Measurements from ENCODE around the gene RTN4IP1.
"Not testable (repeated sequence)": the region's sequence is repeated elsewhere in the genome, so short reads cannot be mapped to it uniquely, and the experiment has no call there.

RTN4IP1 gene

DNA sequence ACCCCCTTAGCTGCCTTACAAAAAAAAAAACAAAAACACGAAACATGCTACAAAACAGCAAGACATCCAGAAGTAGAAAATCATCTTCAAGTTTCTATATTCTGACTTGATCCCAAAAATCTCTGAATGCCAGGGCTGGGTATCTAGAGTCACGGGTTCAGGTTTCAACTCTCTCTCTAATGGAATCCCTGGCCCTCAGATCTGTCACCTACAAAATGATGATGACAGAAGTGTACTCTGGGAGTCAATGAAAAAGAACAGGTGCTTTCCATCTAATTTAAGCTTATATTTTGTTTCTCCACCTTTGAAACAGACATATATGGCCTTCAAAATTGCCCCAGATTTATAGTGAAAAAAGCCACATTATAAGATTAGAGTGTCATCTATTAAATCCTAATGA, 18.3 kb downstream of the RTN4IP1 start:
- TF ChIP-seq, protein P1, sequence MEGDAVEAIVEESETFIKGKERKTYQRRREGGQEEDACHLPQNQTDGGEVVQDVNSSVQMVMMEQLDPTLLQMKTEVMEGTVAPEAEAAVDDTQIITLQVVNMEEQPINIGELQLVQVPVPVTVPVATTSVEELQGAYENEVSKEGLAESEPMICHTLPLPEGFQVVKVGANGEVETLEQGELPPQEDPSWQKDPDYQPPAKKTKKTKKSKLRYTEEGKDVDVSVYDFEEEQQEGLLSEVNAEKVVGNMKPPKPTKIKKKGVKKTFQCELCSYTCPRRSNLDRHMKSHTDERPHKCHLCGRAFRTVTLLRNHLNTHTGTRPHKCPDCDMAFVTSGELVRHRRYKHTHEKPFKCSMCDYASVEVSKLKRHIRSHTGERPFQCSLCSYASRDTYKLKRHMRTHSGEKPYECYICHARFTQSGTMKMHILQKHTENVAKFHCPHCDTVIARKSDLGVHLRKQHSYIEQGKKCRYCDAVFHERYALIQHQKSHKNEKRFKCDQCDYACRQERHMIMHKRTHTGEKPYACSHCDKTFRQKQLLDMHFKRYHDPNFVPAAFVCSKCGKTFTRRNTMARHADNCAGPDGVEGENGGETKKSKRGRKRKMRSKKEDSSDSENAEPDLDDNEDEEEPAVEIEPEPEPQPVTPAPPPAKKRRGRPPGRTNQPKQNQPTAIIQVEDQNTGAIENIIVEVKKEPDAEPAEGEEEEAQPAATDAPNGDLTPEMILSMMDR (IDR thresholded peaks at IDR 0.05; ENCODE audit: extremely low read depth, missing control alignments) = no peak
- no peak for DNase-seq (ENCODE audit: low spot score)

DNA sequence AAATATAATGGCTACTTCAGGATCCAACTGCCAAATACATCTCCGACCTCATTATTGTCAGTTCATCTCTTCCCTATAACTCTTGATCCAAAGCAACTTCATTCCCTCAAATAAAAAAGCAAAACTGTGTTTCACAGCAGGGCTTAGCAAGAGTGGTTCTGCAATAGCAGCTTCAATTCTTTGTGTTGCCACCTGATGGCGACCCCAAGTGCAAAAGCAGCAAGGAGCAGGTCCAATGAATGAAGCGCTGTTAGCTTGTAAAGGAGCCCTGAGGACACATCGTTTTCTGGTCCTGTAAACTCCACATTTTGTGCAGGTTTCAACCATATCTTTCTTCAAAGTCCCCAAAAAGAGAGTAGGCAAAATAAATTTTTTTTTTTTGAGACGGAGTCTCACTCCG, 19.6 kb downstream of the RTN4IP1 start:
- TF ChIP-seq, protein P1 (IDR thresholded peaks at IDR 0.05; ENCODE audit: extremely low read depth, missing control alignments) = no peak
- no peak for DNase-seq (ENCODE audit: low spot score)

DNA sequence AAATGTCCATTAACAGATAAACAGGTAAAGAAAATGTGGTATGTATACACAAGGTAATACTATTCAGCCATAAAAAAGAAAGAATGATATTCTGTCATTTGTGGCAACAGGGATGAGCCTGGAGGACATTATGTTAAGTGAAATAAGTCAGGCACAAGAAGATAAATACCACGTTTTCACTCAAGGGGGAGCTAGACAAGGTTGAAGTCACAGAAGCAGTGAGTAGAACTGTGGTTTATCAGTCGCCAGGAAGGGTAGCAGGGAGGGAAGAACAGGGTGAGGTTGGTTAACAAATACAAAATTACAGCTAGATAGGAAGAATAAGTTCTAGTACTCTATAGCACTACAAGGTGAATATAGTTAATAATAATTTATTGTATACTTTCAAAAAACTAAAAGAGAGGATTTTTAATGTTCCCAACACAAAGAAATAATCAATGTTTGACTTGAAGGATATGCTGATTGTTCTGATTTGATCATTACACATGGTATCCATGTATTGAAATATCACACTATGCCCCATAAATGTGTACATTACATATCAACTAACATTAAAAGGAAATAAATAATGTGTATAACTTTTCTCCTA, 21.1 kb downstream of the RTN4IP1 start:
- DNase-seq (ENCODE audit: low spot score) = peak; percentile 45
- TF ChIP-seq, protein P1 (IDR thresholded peaks at IDR 0.05; ENCODE audit: extremely low read depth, missing control alignments) = peak; percentile 65

DNA sequence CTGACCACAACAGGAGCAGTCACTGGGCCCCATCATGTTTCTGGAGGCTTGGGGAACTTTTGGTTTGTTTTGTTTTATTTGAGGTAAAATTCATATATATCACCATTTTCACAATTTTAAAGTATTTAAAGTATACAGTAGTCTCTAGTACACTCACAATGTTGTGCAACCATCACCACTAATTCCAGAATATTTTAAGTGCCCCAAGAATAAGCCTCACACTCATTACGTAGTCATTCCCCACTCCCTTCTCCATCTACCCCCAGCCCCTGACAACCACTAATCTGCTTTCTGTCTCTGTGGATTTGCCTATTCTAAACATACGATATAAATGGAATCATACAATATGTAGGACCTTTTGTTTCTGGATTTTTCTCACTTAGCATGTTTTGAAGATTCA, 29.0 kb downstream of the RTN4IP1 start:
- TF ChIP-seq, protein P1 (IDR thresholded peaks at IDR 0.05; ENCODE audit: extremely low read depth, missing control alignments) = no peak
- DNase-seq (ENCODE audit: low spot score) = no peak

DNA sequence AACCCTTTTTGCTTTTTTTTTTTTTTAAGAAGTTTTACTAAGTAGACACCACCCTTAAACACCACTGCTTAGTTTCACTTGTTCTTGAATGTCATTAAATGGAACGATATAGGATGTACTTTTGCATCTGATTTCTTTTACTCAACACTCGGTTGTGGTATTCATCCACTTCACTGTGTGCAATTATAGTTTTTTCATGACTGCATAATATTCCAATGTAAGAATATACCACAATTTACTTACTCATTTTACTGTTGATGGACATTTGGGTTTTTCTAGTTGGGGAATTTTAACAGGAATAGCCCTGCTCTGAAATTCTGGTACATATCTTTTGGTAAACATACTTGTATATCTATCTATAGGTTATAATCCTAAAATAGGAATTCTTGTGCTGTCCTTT, 29.9 kb downstream of the RTN4IP1 start:
- TF ChIP-seq, protein P1 (IDR thresholded peaks at IDR 0.05; ENCODE audit: extremely low read depth, missing control alignments) = no peak
- DNase-seq (ENCODE audit: low spot score) = no peak

DNA sequence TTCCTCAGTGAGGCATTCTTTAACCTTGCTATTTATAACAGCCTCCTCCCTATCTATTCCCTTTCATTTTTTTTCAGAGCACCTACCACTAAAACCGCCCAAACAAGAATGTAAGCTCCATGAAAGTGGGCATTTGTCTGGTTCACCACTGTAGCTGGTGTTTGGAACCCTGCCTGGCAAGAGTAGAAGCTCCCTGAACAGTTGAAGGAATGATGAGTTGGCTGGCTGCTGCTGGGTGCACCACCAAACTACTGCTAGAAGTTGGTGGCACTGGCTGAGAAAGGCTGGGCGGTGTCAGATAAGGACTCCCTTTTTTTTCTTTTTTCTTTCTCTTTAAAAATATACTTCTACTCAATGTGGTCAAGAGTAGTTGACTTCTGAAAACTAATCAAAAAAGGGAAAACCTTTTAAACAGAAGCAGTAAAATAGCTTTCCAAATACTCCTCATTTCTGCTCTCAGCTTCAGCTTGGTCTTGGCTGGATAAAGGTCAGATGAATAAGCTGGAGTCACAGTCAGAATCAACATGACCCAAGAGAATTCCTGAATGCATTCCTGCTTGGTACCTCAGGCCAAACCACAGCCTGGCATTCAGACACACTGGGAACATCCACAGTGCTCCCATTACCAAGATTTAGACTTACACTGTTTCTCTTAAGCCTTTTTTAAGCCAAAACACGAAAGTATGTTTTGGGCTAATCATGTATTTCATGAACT, 38.0 kb downstream of the RTN4IP1 start:
- DNase-seq (ENCODE audit: low spot score) = no peak
- TF ChIP-seq, protein P1 (IDR thresholded peaks at IDR 0.05; ENCODE audit: extremely low read depth, missing control alignments) = no peak

DNA sequence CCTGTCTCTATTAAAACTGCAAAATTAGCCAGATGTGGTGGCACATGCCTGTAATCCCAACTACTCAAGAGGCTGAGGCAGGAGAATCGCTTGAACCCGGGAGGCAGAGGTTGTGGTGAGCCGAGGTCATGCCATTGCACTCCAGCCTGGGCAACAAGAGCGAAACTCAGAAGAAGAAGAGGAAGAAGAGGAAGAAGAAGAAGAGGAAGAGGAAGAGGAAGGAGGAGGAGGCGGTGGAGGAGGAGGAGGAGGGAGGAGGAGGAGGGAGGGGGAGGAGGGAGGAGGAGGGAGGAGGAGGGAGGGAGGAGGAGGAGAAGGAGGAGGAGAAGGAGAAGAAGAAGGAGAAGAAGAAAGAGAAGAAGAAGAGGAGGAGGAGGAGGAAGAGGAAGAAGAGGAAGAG, 40.4 kb downstream of the RTN4IP1 start:
- DNase-seq (ENCODE audit: low spot score) = not testable (repeated sequence)

Measured in GM20000 (cell line).